OCI-LY3 (cell line): ENCODE results near the gene XYLT2.
"Not testable (repeated sequence)": the region's sequence is repeated elsewhere in the genome, so short reads cannot be mapped to it uniquely, and the experiment has no call there.

Source experiments
- EZH2phosphoT487 ChIP-seq: fragments of 200-600 bp; shearing (Covaris generic); IDR thresholded peaks from 2 replicates; pipeline ENCODE4 v1.6.1; 2018; ENCODE audit warnings: antibody characterized with exemption, mixed run types, low read depth
- TF ChIP-seq, protein P1 (sequence below): fragments of 200-600, 300-600 bp; sonication (generic); IDR thresholded peaks from 2 replicates; pipeline ENCODE4 v1.5.1; 2014; ENCODE audit warnings: antibody characterized with exemption, low read length, low read depth

DNA sequence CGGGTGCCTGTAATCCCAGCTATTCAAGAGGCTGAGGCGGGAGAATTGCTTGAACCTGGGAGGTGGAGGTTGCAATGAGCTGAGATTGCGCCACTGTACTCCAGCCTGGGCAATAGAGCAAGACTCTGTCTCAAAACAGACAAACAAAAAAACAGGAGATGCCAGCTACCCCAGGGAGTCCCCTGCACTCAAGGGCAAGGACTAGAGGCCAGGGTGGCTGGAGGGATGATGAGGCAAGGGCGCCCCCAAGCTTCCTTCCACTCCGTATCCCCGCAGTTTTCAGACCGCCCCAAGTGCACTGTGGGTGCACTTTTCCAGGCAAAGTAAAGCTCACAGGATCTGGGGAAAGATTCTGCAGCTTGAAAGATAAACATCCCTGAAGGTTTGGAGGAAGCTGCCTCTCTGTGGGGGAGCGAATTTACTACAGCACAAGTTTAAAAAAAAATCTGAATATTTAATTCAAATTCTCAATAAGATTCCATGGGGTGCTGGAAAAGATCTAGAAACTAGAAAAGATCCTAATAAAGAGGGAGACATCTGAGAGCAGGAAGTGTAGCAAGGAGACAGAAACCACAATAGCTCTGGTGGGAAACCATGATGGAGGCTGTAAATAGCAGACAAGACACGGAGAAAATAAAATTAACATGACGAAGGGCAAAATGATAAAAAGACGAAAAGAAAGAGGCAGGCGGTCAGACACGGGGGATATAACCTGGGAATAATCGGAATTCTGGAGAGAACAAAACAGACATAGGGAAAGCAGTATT, 12.5 kb upstream of the XYLT2 start:
- TF ChIP-seq, protein P1, sequence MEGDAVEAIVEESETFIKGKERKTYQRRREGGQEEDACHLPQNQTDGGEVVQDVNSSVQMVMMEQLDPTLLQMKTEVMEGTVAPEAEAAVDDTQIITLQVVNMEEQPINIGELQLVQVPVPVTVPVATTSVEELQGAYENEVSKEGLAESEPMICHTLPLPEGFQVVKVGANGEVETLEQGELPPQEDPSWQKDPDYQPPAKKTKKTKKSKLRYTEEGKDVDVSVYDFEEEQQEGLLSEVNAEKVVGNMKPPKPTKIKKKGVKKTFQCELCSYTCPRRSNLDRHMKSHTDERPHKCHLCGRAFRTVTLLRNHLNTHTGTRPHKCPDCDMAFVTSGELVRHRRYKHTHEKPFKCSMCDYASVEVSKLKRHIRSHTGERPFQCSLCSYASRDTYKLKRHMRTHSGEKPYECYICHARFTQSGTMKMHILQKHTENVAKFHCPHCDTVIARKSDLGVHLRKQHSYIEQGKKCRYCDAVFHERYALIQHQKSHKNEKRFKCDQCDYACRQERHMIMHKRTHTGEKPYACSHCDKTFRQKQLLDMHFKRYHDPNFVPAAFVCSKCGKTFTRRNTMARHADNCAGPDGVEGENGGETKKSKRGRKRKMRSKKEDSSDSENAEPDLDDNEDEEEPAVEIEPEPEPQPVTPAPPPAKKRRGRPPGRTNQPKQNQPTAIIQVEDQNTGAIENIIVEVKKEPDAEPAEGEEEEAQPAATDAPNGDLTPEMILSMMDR: peak; percentile 28
- not testable (repeated sequence) for TF ChIP-seq EZH2phosphoT487
